ENCODE measurements around the gene RRP8. TPM values are rescaled to one million over a fixed set of nuclear protein-coding genes. Genes with fewer than 3 reads are reported as not detected.

The RRP8 gene
- total and polyA plus RNA-seq, 2 experiments from 2014 or later: 15.3 to 26.1 TPM

DNA sequence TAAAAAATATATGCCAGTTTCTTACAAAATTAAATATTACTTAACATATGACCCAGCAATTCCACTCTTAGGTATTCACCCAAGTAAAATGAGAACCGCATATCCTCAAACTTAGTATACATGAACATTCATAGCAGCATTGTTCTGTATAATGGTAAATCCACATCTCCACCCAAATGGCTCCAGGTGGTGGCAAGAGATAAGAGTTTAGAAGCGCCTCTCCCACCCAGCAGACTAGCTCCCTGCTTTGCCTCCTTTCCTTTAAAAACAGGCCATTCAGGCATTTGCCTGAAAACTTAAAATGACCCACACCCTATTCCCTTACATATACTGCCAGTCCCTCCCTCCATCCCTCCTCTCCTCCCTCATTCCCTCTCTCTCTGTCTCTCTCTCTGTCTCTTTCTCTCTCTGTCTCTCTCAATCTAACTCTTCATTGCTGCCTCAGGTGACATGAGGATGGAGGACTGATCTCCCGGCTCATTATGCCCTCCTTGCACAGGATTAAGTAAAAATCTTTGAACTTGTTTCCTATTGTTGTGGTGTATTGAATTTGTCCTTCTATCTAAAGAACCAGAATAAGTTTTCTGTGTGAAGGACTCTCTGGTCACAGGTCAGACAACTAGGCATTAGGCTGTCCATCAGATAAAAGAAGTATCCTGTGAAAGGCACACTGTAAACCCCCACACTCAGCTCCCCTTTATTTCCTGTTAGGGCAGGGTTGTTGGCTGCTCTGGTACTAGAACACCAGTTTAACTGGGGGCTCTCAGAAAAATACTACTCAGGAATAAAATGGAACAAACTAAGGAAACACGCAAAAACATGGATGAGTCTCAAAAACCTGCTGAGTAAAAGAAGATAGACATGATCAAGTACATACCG lies 48.3 kb downstream of the RRP8 start:
- H3K27me3 ChIP-seq: no peaks in the 10 kb centered on the region
- no peak overlapping the region for H3K4me3 ChIP-seq
- H3K9me3 ChIP-seq (ENCODE audit: low read depth): no peaks in the 10 kb centered on the region
- no peaks in the 10 kb centered on the region for H3K79me2 ChIP-seq
- H3K4me2 ChIP-seq: no peak overlapping the region
- no peaks in the 10 kb centered on the region for H3K9me2 ChIP-seq (replicated peaks; ENCODE audit: insufficient read depth)
- no peak overlapping the region for H3K27ac ChIP-seq
- DNase-seq (ENCODE audit: low spot score): no peak
- no peaks in the 10 kb centered on the region for H4K20me1 ChIP-seq (ENCODE audit: insufficient read depth, poor library complexity, severe bottlenecking)
- H3K36me3 ChIP-seq (replicated peaks; ENCODE audit: insufficient read depth, low read depth): no peaks in the 10 kb centered on the region
- TF ChIP-seq EZH2phosphoT487 (IDR thresholded peaks at IDR 0.05; ENCODE audit: low read depth, severe bottlenecking, unreplicated experiment) (no peak), EZH2 (IDR thresholded peaks at IDR 0.05; ENCODE audit: borderline replicate concordance) (no peak)
- TF ChIP-seq, protein P1, sequence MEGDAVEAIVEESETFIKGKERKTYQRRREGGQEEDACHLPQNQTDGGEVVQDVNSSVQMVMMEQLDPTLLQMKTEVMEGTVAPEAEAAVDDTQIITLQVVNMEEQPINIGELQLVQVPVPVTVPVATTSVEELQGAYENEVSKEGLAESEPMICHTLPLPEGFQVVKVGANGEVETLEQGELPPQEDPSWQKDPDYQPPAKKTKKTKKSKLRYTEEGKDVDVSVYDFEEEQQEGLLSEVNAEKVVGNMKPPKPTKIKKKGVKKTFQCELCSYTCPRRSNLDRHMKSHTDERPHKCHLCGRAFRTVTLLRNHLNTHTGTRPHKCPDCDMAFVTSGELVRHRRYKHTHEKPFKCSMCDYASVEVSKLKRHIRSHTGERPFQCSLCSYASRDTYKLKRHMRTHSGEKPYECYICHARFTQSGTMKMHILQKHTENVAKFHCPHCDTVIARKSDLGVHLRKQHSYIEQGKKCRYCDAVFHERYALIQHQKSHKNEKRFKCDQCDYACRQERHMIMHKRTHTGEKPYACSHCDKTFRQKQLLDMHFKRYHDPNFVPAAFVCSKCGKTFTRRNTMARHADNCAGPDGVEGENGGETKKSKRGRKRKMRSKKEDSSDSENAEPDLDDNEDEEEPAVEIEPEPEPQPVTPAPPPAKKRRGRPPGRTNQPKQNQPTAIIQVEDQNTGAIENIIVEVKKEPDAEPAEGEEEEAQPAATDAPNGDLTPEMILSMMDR (IDR thresholded peaks at IDR 0.05; ENCODE audit: poor library complexity): no peak
- WGBS (ENCODE audit: low lambda C conversion rate, missing lambda C conversion rate): 90% methylated on average over 5 of the region's 5 CpGs
- no peaks in the 10 kb centered on the region for H3K4me1 ChIP-seq (ENCODE audit: insufficient read depth)
- H2AFZ ChIP-seq: no peak overlapping the region

DNA sequence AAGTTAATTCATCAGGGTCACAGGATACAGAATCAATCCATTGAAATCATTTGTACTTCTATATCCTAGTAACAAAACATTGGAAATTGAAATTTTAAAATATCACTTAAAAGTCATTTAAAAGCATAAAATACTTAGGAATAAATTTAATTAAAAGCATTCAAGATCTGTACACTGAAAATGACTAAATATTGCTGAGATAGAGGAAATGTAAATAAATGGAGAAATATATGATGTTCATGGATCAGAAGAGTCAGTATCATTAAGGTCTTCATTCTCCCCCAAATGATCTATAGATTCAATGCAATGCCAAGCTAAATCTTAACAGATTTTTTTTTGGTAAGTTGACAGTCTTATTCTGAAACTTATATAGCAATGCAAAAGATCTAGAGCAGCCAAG lies 49.8 kb downstream of the RRP8 start:
- DNase-seq (ENCODE audit: low spot score): no peak
- no peaks in the 10 kb centered on the region for H3K4me1 ChIP-seq (ENCODE audit: insufficient read depth)

GRCh38 chr11:6548641-6549040 lies 54.8 kb downstream of the RRP8 start:
- Histone ChIP-seq H3K9me3 (ENCODE audit: low read depth) (no peaks in the 10 kb centered on the region), H3K4me2 (no peak overlapping the region), H3K36me3 (replicated peaks; ENCODE audit: insufficient read depth, low read depth) (no peaks in the 10 kb centered on the region), H3K4me3 (no peak overlapping the region), H4K20me1 (ENCODE audit: insufficient read depth, poor library complexity, severe bottlenecking) (no peaks in the 10 kb centered on the region), H3K79me2 (no peaks in the 10 kb centered on the region), H3K9me2 (replicated peaks; ENCODE audit: insufficient read depth) (no peaks in the 10 kb centered on the region), H3K4me1 (ENCODE audit: insufficient read depth) (no peaks in the 10 kb centered on the region), H2AFZ (no peak overlapping the region), H3K27ac (no peak overlapping the region), H3K27me3 (no peaks in the 10 kb centered on the region)
- WGBS (ENCODE audit: low lambda C conversion rate, missing lambda C conversion rate): 86% methylated on average over 3 of the region's 3 CpGs
- no peak for DNase-seq (ENCODE audit: low spot score)
- TF ChIP-seq, protein P1 (IDR thresholded peaks at IDR 0.05; ENCODE audit: poor library complexity): no peak
- TF ChIP-seq EZH2phosphoT487 (IDR thresholded peaks at IDR 0.05; ENCODE audit: low read depth, severe bottlenecking, unreplicated experiment) (no peak), EZH2 (IDR thresholded peaks at IDR 0.05; ENCODE audit: borderline replicate concordance) (no peak)

More for the DNA sequence above, 49.8 kb downstream of the RRP8 start:
- Histone ChIP-seq H2AFZ (no peak overlapping the region), H3K79me2 (no peaks in the 10 kb centered on the region), H3K9me3 (ENCODE audit: low read depth) (no peaks in the 10 kb centered on the region), H4K20me1 (ENCODE audit: insufficient read depth, poor library complexity, severe bottlenecking) (no peaks in the 10 kb centered on the region), H3K4me3 (no peak overlapping the region), H3K27me3 (no peaks in the 10 kb centered on the region), H3K4me2 (no peak overlapping the region), H3K9me2 (replicated peaks; ENCODE audit: insufficient read depth) (no peaks in the 10 kb centered on the region), H3K36me3 (replicated peaks; ENCODE audit: insufficient read depth, low read depth) (no peaks in the 10 kb centered on the region), H3K27ac (no peak overlapping the region)
- TF ChIP-seq, protein P1 (IDR thresholded peaks at IDR 0.05; ENCODE audit: poor library complexity): no peak
- no peak for TF ChIP-seq EZH2phosphoT487 (IDR thresholded peaks at IDR 0.05; ENCODE audit: low read depth, severe bottlenecking, unreplicated experiment)
- no peak for TF ChIP-seq EZH2 (IDR thresholded peaks at IDR 0.05; ENCODE audit: borderline replicate concordance)
